ENCODE measurements around the gene PIP5K1C. TPM values are rescaled to one million over a fixed set of nuclear protein-coding genes. Genes with fewer than 3 reads are reported as not detected.

Gene PIP5K1C
- total and polyA plus RNA-seq, 2 donors (not counting 1 experiment from before 2014, with no cell fraction given) = 10.4 to 46.7 TPM

DNA sequence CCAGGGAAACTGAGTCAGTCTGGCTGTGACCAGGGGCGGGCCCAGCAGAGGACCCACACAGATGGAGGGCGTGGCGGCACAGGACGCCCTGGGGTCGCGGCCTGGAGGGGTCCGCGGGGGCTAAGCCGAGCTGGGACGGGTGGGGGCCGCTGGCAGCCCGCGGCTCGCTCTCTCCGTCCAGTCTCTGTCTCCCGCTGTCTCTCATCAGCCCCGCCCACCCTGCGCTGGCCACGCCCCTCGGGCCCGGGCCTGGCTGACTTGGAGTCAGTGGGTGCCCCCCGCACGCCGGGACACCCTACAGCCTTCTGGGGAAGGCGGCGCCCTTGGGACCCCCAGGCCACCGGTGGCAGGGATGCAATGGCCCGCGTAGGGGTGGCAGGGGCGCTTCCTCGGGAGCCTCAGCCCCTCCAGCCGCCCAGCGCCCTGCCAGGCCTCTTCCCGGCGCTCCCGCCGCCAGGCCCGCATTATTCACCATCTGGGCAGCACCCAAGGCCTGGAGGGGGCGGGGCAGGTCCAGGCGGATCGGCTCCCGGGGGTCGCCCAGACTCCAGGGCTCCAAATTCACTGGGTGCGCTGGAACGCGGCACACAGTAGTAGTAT lies 93.5 kb downstream of the PIP5K1C start, which contains the start of gene TBXA2R:
TBXA2R (minus strand) TSS at position 186 of the 600 bp plus-strand sequence. CDS start 6,241 bp downstream, outside the sequence.
- CTCF ChIA-PET = interaction anchor here (0.6 kb wide), 1 partner anchor 96 kb away, joined by 4 read pairs; no protein-coding TSS in a partner anchor
- peak within 1 kb of the TSS; percentile 49 to 71 (median 65) for H3K4me3 ChIP-seq (ENCODE audit: control extremely low read depth in 1 of 5, extremely low read depth in 1 of 5, insufficient read depth in 1 of 5, low read depth in 2 of 5, low read length in 4 of 5)
- peak within 1 kb of the TSS in 1 of 2 donors; percentile 55 for H3K27ac ChIP-seq (ENCODE audit: low read length in 2 of 2)

More for the DNA sequence above, 93.5 kb downstream of the PIP5K1C start, which contains the start of gene TBXA2R:
- Histone ChIP-seq H3K4me2 (replicated peaks; ENCODE audit: low read depth, low read length, poor library complexity, severe bottlenecking) (peak within 1 kb of the TSS; percentile 97), H3K36me3 (replicated peaks in 1 of 2; ENCODE audit: control extremely low read depth in 1 of 2, control insufficient read depth in 1 of 2, extremely low read depth in 1 of 2, insufficient read depth in 2 of 2, low read length in 1 of 2) (peaks cover 0 to 11% of the 10 kb centered on the region in 2 experiments), H3K4me1 (ENCODE audit: control insufficient read depth in 2 of 2, insufficient read depth in 2 of 2, low read length in 2 of 2) (peaks cover 36 to 49% of the 10 kb centered on the region in 2 donors), H3K9ac (ENCODE audit: low read length) (peak within 1 kb of the TSS; percentile 74), H3K9me3 (ENCODE audit: control extremely low read depth in 1 of 3, control insufficient read depth in 2 of 3, insufficient read depth in 1 of 3, low read length in 2 of 3) (peaks cover 0 to 25% (median 0%) of the 10 kb centered on the region in 3 donors), H2AFZ (ENCODE audit: insufficient read depth, low read depth, low read length, poor library complexity, severe bottlenecking) (peak within 1 kb of the TSS; percentile 84), H3K79me2 (ENCODE audit: control insufficient read depth, insufficient read depth, low read length) (peaks cover 7% of the 10 kb centered on the region), H3K27me3 (replicated peaks in 1 of 4; ENCODE audit: control extremely low read depth in 1 of 4, control insufficient read depth in 3 of 4, insufficient read depth in 4 of 4, low read length in 3 of 4) (peaks cover 0 to 4% (median 0%) of the 10 kb centered on the region in 4 experiments), H4K20me1 (ENCODE audit: control insufficient read depth, insufficient read depth, low read length, poor library complexity, severe bottlenecking) (no peaks in the 10 kb centered on the region)
- H3K27ac Mint-ChIP-seq = peak within 1 kb of the TSS; percentile 22
- POLR2A ChIA-PET = no interaction called here
- H3K27me3 Mint-ChIP-seq = no peaks in the 10 kb centered on the region
- intact Hi-C loops (cut with micrococcal nuclease) = loop anchor here (5.0 kb wide), 1 partner anchor 49 kb away; the partner anchor contains the start of gene MFSD12
- peak; percentile 63 for ATAC-seq (ENCODE audit: low read depth)
- DNase-seq = peak; percentile 68
- TF ChIP-seq, protein P1, sequence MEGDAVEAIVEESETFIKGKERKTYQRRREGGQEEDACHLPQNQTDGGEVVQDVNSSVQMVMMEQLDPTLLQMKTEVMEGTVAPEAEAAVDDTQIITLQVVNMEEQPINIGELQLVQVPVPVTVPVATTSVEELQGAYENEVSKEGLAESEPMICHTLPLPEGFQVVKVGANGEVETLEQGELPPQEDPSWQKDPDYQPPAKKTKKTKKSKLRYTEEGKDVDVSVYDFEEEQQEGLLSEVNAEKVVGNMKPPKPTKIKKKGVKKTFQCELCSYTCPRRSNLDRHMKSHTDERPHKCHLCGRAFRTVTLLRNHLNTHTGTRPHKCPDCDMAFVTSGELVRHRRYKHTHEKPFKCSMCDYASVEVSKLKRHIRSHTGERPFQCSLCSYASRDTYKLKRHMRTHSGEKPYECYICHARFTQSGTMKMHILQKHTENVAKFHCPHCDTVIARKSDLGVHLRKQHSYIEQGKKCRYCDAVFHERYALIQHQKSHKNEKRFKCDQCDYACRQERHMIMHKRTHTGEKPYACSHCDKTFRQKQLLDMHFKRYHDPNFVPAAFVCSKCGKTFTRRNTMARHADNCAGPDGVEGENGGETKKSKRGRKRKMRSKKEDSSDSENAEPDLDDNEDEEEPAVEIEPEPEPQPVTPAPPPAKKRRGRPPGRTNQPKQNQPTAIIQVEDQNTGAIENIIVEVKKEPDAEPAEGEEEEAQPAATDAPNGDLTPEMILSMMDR (IDR thresholded peaks at IDR 0.05) = no peak
- no peak for TF ChIP-seq EZH2 (IDR thresholded peaks at IDR 0.05; ENCODE audit: borderline replicate concordance, insufficient read depth, low read depth, low read length, poor library complexity, severe bottlenecking)
- H3K4me1 Mint-ChIP-seq = peaks cover 21% of the 10 kb centered on the region
- no peaks in the 10 kb centered on the region for H3K9me3 Mint-ChIP-seq (ENCODE audit: insufficient read depth)
- 3% methylated on average over 43 of the region's 46 CpGs for WGBS (ENCODE audit: insufficient coverage)
- H3K4me3 Mint-ChIP-seq = peak within 1 kb of the TSS; percentile 69

Measured in B cell (primary cell).